NCI-H226 (cell line): ENCODE data around the gene FNIP1.
"Not testable (repeated sequence)": the region's sequence is repeated elsewhere in the genome, so short reads cannot be mapped to it uniquely, and the experiment has no call there.

Source experiments
- DNase-seq: peaks from one replicate; pipeline ENCODE4 v3.0.0-alpha.2; 2015

FNIP1 gene

GRCh38 chr5:131605086-131605485 is 191.7 kb downstream of the FNIP1 start:
- no peak for DNase-seq

GRCh38 chr5:131595088-131596033 is 201.5 kb downstream of the FNIP1 start:
- DNase-seq: no peak

- no peak for DNase-seq
Measured at GRCh38 chr5:131593921-131594320, 202.9 kb downstream of the FNIP1 start.

GRCh38 chr5:131593436-131593835 is 203.4 kb downstream of the FNIP1 start:
- not testable (repeated sequence) for DNase-seq
